ENCODE measurements around the gene MOSMO. TPM values are rescaled to one million over a fixed set of nuclear protein-coding genes. Genes with fewer than 3 reads are reported as not detected.
A peak's percentile ranks its signal among the peaks of the same experiment; 100 is the strongest.

The MOSMO gene
- total and polyA plus RNA-seq, 2 donors (not counting 1 experiment from before 2014, with no cell fraction given), result 13.0 to 20.2 TPM

DNA sequence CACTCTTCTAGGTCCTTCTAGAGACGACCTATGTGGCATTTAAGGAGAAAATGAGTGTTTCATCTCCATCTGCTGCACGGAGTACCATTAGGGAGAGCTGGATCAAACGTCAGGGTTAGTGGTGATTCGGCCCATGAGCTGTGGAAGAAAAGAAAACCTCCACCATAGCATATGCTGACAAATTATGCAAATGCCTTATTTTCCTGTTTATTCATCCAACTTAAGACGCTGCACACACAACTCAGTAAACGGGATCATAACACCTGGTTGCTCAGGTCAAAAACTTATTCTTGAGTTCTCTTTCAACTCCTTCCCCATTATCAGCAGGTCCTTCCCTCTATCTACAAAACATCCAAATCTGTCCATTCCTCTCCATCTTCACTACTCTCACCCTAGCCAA is 1.3 kb upstream of the MOSMO start:
- no peak for DNase-seq
- no peak for ATAC-seq (ENCODE audit: low read depth)
- no peaks in the 10 kb centered on the region for H3K36me3 ChIP-seq (replicated peaks in 1 of 2; ENCODE audit: control extremely low read depth in 1 of 2, control insufficient read depth in 1 of 2, extremely low read depth in 1 of 2, insufficient read depth in 2 of 2, low read length in 1 of 2)
- peak overlapping the region; percentile 94 for H3K9ac ChIP-seq (ENCODE audit: low read length)
- intact Hi-C loops (cut with micrococcal nuclease), result loop anchor here (1.0 to 2.0 kb wide), 2 partner anchors 54 to 185 kb away; partner anchors contain the start of gene UQCRC2
- peaks cover 7% of the 10 kb centered on the region for H4K20me1 ChIP-seq (ENCODE audit: control insufficient read depth, insufficient read depth, low read length, poor library complexity, severe bottlenecking)
- H3K27me3 ChIP-seq (replicated peaks in 1 of 4; ENCODE audit: control extremely low read depth in 1 of 4, control insufficient read depth in 3 of 4, insufficient read depth in 4 of 4, low read length in 3 of 4), result no peaks in the 10 kb centered on the region
- peaks cover 25% of the 10 kb centered on the region for H3K4me1 Mint-ChIP-seq
- H3K4me3 ChIP-seq (ENCODE audit: control extremely low read depth in 1 of 5, extremely low read depth in 1 of 5, insufficient read depth in 1 of 5, low read depth in 2 of 5, low read length in 4 of 5), result no peak overlapping the region
- peak overlapping the region; percentile 99 for H2AFZ ChIP-seq (ENCODE audit: insufficient read depth, low read depth, low read length, poor library complexity, severe bottlenecking)
- H3K4me2 ChIP-seq (replicated peaks; ENCODE audit: low read depth, low read length, poor library complexity, severe bottlenecking), result peak overlapping the region; percentile 98
- peak overlapping the region; percentile 93 for H3K4me3 Mint-ChIP-seq
- H3K27ac Mint-ChIP-seq, result peak overlapping the region; percentile 88
- no peak for TF ChIP-seq EZH2 (IDR thresholded peaks at IDR 0.05; ENCODE audit: borderline replicate concordance, insufficient read depth, low read depth, low read length, poor library complexity, severe bottlenecking)
- TF ChIP-seq, protein P1, sequence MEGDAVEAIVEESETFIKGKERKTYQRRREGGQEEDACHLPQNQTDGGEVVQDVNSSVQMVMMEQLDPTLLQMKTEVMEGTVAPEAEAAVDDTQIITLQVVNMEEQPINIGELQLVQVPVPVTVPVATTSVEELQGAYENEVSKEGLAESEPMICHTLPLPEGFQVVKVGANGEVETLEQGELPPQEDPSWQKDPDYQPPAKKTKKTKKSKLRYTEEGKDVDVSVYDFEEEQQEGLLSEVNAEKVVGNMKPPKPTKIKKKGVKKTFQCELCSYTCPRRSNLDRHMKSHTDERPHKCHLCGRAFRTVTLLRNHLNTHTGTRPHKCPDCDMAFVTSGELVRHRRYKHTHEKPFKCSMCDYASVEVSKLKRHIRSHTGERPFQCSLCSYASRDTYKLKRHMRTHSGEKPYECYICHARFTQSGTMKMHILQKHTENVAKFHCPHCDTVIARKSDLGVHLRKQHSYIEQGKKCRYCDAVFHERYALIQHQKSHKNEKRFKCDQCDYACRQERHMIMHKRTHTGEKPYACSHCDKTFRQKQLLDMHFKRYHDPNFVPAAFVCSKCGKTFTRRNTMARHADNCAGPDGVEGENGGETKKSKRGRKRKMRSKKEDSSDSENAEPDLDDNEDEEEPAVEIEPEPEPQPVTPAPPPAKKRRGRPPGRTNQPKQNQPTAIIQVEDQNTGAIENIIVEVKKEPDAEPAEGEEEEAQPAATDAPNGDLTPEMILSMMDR (IDR thresholded peaks at IDR 0.05), result no peak
- CTCF ChIA-PET, result interaction anchor here (1.0 to 15.3 kb wide), 4 partner anchors 16 to 290 kb away, joined by 3 to 290 read pairs (median 30); partner anchors contain the start of gene POLR3E
- no peaks in the 10 kb centered on the region for H3K9me3 Mint-ChIP-seq (ENCODE audit: insufficient read depth)
- no peak overlapping the region for H3K27ac ChIP-seq (ENCODE audit: low read length in 2 of 2)
- peaks cover 62% of the 10 kb centered on the region for H3K79me2 ChIP-seq (ENCODE audit: control insufficient read depth, insufficient read depth, low read length)
- H3K27me3 Mint-ChIP-seq, result no peaks in the 10 kb centered on the region
- WGBS (ENCODE audit: insufficient coverage), result 94% methylated on average over 4 of the region's 6 CpGs
- H3K9me3 ChIP-seq (ENCODE audit: control extremely low read depth in 1 of 3, control insufficient read depth in 2 of 3, insufficient read depth in 1 of 3, low read length in 2 of 3), result no peaks in the 10 kb centered on the region
- POLR2A ChIA-PET, result interaction anchor here (1.8 kb wide), 1 partner anchor 183 kb away, joined by 9 read pairs; no protein-coding TSS in a partner anchor
- H3K4me1 ChIP-seq (ENCODE audit: control insufficient read depth in 2 of 2, insufficient read depth in 2 of 2, low read length in 2 of 2), result peaks cover 17 to 22% of the 10 kb centered on the region in 2 donors

DNA sequence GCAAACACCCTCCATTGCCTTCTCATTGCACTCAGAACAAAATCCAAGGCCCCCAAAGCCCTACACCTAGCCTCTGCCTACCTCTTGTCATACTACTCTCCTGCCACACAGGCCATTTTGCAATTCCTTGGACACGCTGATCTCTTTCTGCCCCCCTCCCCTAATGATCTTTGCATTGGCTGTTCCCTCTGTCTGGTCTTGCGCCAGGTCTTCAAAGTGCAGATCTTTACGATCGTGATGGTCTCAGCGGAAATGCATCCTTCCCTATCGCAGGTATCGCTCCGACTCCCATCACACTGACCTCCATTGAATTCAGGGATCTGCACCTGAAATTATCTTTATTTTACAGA is 777 bp upstream of the MOSMO start:
- TF ChIP-seq, protein P1 (IDR thresholded peaks at IDR 0.05), result no peak
- TF ChIP-seq EZH2 (IDR thresholded peaks at IDR 0.05; ENCODE audit: borderline replicate concordance, insufficient read depth, low read depth, low read length, poor library complexity, severe bottlenecking), result no peak
- WGBS (ENCODE audit: insufficient coverage), result 37% methylated on average over 5 of the region's 8 CpGs
- H3K4me1 ChIP-seq (ENCODE audit: control insufficient read depth in 2 of 2, insufficient read depth in 2 of 2, low read length in 2 of 2), result peaks cover 17 to 22% of the 10 kb centered on the region in 2 donors
- no peaks in the 10 kb centered on the region for H3K9me3 ChIP-seq (ENCODE audit: control extremely low read depth in 1 of 3, control insufficient read depth in 2 of 3, insufficient read depth in 1 of 3, low read length in 2 of 3)
- Mint-ChIP-seq H3K27me3 (no peaks in the 10 kb centered on the region), H3K4me1 (peaks cover 27% of the 10 kb centered on the region), H3K4me3 (peak overlapping the region; percentile 93), H3K9me3 (ENCODE audit: insufficient read depth) (no peaks in the 10 kb centered on the region), H3K27ac (peak overlapping the region; percentile 88)
- no peak for ATAC-seq (ENCODE audit: low read depth)
- ChIA-PET CTCF (interaction anchor here (0.6 to 15.3 kb wide), 7 partner anchors 17 to 292 kb away, joined by 3 to 290 read pairs (median 5); partner anchors contain the start of gene POLR3E), POLR2A (interaction anchor here (1.8 kb wide), 1 partner anchor 182 kb away, joined by 9 read pairs; no protein-coding TSS in a partner anchor)
- peak overlapping the region; percentile 60 to 82 for H3K27ac ChIP-seq (ENCODE audit: low read length in 2 of 2)
- no peaks in the 10 kb centered on the region for H3K27me3 ChIP-seq (replicated peaks in 1 of 4; ENCODE audit: control extremely low read depth in 1 of 4, control insufficient read depth in 3 of 4, insufficient read depth in 4 of 4, low read length in 3 of 4)
- peaks cover 7% of the 10 kb centered on the region for H4K20me1 ChIP-seq (ENCODE audit: control insufficient read depth, insufficient read depth, low read length, poor library complexity, severe bottlenecking)
- peaks cover 62% of the 10 kb centered on the region for H3K79me2 ChIP-seq (ENCODE audit: control insufficient read depth, insufficient read depth, low read length)
- peak overlapping the region; percentile 94 for H3K9ac ChIP-seq (ENCODE audit: low read length)
- intact Hi-C loops (cut with micrococcal nuclease), result loop anchor here (1.0 to 2.0 kb wide), 2 partner anchors 54 to 184 kb away; partner anchors contain the start of gene UQCRC2
- H3K36me3 ChIP-seq (replicated peaks in 1 of 2; ENCODE audit: control extremely low read depth in 1 of 2, control insufficient read depth in 1 of 2, extremely low read depth in 1 of 2, insufficient read depth in 2 of 2, low read length in 1 of 2), result no peaks in the 10 kb centered on the region
- peak overlapping the region; percentile 98 for H3K4me2 ChIP-seq (replicated peaks; ENCODE audit: low read depth, low read length, poor library complexity, severe bottlenecking)
- peak overlapping the region; percentile 55 to 97 (median 89) for H3K4me3 ChIP-seq (ENCODE audit: control extremely low read depth in 1 of 5, extremely low read depth in 1 of 5, insufficient read depth in 1 of 5, low read depth in 2 of 5, low read length in 4 of 5)
- peak overlapping the region; percentile 99 for H2AFZ ChIP-seq (ENCODE audit: insufficient read depth, low read depth, low read length, poor library complexity, severe bottlenecking)
- no peak for DNase-seq
